ENCODE results near the gene APOA4. TPM values are rescaled to one million over a fixed set of nuclear protein-coding genes. Genes with fewer than 3 reads are reported as not detected.

Gene APOA4
- total and polyA plus RNA-seq, 2 of the 13 experiments (the other 11 are each of a cell fraction or from before 2014, with no cell fraction given): 3.8 to 7.2 TPM

DNA sequence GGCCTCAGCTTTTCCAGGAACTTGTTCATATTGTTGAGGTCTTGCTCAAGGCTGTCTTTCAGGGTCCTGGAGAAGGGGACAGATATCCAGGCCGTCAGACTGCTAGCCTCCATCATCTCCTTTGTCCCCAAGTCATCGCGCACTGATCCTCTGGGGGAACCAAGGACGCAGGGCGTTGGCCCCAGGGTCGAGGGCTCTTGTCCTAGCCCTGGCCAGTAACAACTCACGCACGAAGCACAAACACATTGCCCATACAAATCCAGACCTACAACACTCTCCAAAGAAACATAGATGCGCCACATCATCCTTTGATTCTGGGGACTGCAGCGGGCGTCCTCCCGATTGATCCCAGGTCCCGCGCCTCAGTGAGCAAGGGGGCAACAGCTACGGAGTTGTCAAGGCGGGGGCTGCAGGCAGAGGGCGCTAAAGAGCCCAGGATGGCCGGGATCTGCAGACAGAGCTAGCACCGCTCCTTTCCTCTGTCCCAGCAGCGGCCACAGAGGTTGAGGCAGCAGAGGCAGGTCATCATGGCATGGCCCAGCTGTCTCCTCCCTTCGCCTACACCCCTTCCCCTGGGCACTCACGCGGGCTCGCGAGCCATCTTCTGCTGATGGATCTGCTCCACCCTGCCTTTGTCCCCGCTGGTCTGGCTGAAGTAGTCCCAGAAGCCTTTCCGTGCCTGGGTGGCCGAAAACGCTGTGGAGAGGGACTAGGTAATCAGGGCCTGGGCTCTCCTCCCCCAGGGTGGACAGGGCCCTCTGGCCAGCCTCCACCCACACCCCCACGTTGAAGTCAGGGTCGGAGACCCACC, 31.9 kb downstream of the APOA4 start (continued):
- TF ChIP-seq TBX2 (CRISPR knock-in tag; IDR thresholded peaks at IDR 0.05; ENCODE audit: borderline replicate concordance) (peak; percentile 74; the same call in 1 of the 2 replicates), ZNF549 (CRISPR knock-in tag; IDR thresholded peaks at IDR 0.05) (no peak), FOXO1 (CRISPR knock-in tag; IDR thresholded peaks at IDR 0.05) (peak; percentile 68), ZKSCAN5 (CRISPR knock-in tag; IDR thresholded peaks at IDR 0.05) (no peak), ZNF687 (CRISPR knock-in tag; IDR thresholded peaks at IDR 0.05) (peak; percentile 93), IRX3 (CRISPR knock-in tag; IDR thresholded peaks at IDR 0.05; ENCODE audit: borderline replicate concordance, low read depth) (peak; percentile 62; the same call in 1 of the 2 replicates), HNRNPL (IDR thresholded peaks at IDR 0.05; ENCODE audit: low read depth, low read length) (peak; percentile 89), MTA3 (CRISPR knock-in tag; IDR thresholded peaks at IDR 0.05) (no peak), ZNF737 (CRISPR knock-in tag; IDR thresholded peaks at IDR 0.05; ENCODE audit: borderline replicate concordance) (no peak), TEAD2 (CRISPR knock-in tag; IDR thresholded peaks at IDR 0.05) (no peak), ZNF468 (CRISPR knock-in tag; IDR thresholded peaks at IDR 0.05) (no peak), AHR (CRISPR knock-in tag; IDR thresholded peaks at IDR 0.05) (no peak), HMG20B (CRISPR knock-in tag; conservative IDR thresholded peaks at IDR 0.05) (no peak), THAP7 (CRISPR knock-in tag; IDR thresholded peaks at IDR 0.05) (no peak)
- TF ChIP-seq, protein P1, sequence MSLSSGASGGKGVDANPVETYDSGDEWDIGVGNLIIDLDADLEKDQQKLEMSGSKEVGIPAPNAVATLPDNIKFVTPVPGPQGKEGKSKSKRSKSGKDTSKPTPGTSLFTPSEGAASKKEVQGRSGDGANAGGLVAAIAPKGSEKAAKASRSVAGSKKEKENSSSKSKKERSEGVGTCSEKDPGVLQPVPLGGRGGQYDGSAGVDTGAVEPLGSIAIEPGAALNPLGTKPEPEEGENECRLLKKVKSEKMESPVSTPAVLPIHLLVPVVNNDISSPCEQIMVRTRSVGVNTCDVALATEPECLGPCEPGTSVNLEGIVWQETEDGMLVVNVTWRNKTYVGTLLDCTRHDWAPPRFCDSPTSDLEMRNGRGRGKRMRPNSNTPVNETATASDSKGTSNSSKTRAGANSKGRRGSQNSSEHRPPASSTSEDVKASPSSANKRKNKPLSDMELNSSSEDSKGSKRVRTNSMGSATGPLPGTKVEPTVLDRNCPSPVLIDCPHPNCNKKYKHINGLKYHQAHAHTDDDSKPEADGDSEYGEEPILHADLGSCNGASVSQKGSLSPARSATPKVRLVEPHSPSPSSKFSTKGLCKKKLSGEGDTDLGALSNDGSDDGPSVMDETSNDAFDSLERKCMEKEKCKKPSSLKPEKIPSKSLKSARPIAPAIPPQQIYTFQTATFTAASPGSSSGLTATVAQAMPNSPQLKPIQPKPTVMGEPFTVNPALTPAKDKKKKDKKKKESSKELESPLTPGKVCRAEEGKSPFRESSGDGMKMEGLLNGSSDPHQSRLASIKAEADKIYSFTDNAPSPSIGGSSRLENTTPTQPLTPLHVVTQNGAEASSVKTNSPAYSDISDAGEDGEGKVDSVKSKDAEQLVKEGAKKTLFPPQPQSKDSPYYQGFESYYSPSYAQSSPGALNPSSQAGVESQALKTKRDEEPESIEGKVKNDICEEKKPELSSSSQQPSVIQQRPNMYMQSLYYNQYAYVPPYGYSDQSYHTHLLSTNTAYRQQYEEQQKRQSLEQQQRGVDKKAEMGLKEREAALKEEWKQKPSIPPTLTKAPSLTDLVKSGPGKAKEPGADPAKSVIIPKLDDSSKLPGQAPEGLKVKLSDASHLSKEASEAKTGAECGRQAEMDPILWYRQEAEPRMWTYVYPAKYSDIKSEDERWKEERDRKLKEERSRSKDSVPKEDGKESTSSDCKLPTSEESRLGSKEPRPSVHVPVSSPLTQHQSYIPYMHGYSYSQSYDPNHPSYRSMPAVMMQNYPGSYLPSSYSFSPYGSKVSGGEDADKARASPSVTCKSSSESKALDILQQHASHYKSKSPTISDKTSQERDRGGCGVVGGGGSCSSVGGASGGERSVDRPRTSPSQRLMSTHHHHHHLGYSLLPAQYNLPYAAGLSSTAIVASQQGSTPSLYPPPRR (CRISPR knock-in tag; IDR thresholded peaks at IDR 0.05; ENCODE audit: borderline replicate concordance): peak; percentile 63
- TF ChIP-seq, protein P2, sequence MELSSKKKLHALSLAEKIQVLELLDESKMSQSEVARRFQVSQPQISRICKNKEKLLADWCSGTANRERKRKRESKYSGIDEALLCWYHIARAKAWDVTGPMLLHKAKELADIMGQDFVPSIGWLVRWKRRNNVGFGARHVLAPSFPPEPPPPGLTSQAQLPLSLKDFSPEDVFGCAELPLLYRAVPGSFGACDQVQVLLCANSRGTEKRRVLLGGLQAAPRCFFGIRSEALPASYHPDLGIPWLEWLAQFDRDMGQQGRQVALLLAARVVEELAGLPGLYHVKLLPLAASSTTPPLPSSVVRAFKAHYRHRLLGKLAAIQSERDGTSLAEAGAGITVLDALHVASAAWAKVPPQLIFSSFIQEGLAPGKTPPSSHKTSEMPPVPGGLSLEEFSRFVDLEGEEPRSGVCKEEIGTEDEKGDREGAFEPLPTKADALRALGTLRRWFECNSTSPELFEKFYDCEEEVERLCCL (CRISPR knock-in tag; IDR thresholded peaks at IDR 0.05; ENCODE audit: borderline replicate concordance): 0 out of 2 replicates have a peak, but pooled peaks have one; percentile 78
- TF ChIP-seq, protein P3, sequence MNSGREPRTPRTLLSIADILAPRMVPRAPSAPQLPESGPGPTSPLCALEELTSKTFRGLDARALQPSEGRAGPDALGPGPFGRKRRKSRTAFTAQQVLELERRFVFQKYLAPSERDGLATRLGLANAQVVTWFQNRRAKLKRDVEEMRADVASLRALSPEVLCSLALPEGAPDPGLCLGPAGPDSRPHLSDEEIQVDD (CRISPR knock-in tag; IDR thresholded peaks at IDR 0.05; ENCODE audit: borderline replicate concordance): no peak

All from HepG2 (cell line).